Stimulated activated CD4-positive, alpha-beta T cell treated with anti-CD3 and anti-CD28 coated beads, Interleukin-1b, Interleukin-23, amount 100 ng/mL, for 48 hours (primary cell): ENCODE measurements around the gene MYO1D.
"Not testable (repeated sequence)": the region's sequence is repeated elsewhere in the genome, so short reads cannot be mapped to it uniquely, and the experiment has no call there.

Source experiments
- DNase-seq: peaks from one replicate; pipeline ENCODE4 v3.0.0-alpha.2; 2020

Gene MYO1D

DNA sequence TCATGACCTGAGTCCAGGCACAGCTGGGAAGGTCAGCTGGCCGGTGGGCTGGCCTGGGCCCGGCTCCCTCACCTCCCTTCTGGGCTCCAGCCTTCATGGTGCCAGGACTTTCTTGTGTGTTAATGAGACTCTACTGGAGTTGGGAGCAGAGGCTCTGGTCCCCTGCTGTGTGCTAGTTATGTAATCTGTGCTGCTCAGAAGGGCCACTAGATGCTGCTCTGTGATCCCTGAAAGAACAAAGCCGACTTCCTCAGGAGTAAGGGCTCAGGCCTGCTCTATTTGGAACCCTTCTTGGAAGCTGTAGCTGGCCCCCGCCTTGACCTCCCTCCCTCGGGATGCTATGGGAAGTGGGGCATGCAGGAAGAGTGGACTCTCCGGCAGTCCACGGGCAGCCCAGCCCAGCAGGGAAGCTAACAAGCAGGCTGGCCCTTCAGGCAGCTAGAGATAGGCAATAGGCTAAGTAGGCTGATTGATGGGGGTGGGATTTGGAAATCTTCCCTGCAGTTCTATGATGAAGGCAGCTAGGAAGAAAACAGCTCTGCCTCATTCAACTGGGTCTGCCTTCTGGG lies 393.4 kb downstream of the MYO1D start:
- DNase-seq = no peak

DNA sequence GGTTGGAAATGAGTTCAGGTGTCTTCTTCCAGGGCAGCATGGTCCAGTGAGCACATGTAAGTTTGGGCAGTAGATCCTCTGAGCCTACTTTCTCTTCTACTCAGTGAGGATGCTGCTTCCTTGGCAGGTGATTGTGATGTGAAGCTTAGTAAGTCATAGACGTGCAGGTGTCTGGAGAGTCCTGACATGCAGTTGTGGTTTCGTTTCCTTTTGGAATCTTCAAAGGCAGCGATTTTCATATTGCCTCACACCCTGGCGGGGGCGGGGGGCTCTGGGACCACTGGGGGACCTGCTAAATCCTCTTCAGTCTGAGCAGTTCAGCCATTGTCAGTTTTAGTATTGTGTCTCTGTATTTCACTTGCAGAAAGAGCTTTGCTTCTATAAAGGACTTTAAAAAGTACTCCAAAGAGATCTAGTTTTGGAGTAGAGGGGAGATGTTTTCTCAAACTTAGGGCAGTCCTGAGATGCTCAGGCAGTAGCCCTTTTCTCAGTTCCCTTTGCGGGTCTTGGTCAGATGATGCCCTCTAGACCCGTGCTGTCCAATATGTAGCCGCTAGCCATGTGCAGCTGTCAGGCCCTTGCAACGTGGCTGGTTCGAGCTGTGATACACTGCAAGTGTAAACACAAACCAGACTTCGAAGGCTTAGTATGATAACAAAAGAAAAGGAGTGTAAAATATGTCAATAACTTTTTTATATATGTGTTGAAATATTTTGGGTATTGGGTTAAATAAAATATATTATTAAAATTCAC lies 394.2 kb downstream of the MYO1D start:
- DNase-seq = no peak

DNA sequence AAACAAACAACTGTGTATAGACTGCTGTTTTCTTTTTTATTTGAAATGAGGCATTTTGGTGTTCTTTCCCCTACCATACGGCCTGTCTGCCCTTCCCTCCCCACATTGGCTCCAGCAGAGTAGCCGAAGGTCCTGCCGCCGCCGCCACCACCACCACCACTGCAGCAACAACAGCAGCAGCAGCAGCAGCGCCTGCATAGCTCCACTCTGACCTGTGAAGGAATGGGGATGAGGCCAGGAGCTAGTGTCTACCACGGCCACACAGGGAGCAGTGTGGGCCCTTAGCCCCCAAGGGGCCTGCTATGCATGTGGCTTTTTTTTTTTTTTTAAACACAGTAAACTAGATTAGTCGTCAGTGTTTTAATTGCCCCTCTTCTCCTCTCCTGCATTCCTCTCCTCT lies 395.7 kb downstream of the MYO1D start:
- DNase-seq = no peak

DNA sequence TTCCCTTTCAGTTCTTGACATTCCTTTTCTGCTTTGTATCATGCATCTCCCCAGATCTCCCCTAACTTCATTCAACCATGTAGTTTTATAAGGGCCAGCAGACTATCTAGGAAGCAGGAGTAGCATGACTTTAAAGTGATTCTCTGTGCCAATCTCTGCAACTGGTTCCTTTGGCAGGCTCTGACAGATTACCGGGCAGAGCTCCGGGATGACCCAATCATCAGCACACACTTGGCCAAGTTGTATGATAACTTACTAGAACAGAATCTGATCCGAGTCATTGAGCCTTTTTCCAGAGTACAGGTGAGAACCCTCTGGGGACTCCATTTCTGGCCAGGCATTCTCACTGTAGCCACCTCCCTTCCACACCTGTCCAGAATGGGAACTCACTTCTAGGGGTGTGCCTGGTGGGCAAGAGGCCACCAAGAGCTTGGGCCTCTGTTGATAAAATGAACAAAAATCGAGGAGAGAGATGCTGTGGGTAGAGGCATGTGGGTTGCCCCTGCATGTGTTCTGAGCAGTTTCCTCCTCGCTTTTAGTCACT lies 397.8 kb downstream of the MYO1D start:
- no peak for DNase-seq

DNA sequence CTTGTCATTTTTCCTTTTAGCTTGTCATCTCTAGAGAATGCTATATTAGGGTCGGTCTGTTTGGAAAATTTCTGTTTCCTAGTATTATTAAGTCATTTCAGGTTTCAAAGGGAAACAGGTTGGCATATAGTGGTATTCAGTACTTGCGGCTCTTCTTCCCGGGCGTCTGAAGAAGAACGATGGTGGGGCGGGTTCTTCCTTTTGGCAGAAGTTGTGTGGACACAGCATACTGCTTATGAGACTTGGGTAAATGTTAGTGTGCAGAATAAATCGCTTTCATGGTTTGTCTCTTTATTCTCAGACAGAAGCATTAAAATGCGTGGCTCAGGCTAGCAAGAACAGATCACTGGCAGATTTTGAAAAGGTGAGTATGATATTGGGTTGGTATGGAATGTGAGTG lies 399.7 kb downstream of the MYO1D start:
- DNase-seq = no peak

DNA sequence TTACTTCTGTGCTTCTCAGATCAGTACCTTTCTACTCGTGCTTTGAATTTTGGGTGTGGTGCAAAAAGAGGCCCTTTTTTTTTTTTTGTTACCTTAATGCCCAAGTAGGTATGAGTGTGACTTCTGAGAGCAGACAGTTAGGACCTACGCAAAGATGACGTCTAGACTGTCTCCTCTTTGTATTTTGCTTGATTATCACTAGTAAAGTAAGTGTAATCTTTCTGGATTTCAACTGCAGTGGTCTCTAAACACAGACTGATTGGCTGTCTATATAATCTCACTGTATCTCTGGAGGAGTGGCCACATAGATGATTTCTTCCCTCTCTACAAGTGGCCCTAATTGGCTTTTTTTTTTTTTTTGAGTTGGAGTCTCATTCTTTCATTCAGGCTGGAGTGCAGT lies 401.7 kb downstream of the MYO1D start:
- DNase-seq = no peak

DNA sequence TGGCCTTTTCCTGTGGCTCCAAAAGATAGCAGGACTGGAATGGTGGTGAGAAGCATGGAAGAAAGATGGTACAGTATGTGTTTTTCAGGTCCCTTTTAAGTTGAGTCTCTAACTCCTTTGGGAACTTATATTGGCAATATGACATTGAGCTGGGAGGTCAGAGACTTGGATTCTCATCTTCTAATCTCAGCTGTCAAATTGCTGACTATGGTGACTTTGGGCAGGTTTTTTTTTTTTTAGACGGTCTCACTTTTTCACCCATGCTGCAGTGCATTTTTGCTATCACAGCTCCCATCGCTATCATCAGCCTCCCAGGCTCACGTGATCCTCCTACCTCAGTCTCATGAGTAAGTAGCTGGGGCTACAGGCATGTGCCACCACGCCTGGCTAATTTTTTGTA lies 405.3 kb downstream of the MYO1D start:
- DNase-seq = no peak

DNA sequence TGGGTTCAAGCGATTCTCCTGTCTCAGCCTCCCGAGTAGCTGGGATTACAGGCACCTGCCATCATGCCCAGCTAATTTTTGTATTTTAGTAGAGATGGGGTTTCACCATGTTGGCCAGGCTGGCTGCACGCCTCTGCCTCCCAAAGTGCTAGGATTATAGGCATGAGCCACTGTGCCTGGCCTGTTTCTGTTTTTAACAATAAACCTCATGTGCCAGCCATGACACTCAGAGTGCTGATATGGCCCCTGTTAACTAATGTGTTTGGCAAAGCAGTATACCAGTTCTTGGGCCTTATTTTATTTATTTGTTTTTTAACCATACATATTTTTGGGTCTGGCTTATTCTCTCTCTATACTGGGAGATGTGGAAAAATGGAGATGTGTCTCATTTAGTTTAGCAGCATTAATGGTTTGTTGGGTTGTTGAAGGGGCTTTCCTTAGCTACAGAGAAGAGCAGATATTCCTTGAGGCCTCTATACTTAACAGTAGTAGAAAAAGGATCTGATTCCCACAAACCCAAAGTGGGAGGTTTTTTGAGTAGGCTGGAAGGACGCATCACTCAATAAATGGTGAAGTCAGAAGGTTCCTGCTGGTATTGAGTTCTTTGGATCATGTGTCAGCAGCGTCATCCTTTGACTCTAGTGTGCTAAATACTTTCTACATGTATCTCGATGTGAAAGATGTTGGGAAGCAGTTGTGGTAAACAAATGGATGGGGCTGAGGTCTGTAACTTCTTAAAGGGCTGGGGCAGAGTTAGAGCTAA lies 406.3 kb downstream of the MYO1D start:
- no peak for DNase-seq

DNA sequence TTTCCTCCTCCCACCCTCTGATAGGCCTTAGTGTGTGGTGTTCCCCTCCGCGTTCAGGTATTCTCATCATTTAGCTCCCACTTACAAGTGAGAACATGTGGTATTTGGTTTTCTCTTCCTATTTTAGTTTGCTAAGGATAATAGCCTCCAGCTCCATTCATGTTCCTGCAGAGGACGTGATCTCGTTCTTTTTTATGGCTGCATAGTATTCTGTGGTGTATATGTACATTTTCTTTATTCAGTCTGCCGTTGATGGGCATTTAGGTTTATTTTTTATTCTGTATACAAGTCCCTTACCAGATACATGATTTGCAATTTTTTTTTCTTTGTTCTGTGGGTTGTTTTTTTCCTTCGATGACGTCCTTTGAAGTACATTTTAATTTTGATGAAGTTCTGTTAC lies 409.0 kb downstream of the MYO1D start:
- no peak for DNase-seq

DNA sequence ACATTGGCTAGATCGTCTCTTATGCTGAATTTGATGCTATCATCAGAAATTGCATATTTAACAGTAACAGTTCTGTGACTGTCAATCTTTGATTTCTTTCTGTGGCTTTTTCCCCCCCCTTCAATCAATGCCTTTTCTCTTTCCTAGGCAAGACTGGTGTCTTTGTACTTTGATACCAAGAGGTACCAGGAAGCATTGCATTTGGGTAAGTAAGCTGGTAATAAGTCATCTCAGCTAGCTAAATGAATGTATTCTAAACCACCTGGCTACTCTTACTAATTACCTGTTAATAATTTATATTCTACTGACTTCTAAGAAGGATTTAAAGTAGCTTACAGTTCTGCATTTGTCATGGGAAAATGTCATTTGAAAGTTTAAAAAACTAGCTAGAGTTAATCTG lies 412.6 kb downstream of the MYO1D start:
- DNase-seq = no peak

DNA sequence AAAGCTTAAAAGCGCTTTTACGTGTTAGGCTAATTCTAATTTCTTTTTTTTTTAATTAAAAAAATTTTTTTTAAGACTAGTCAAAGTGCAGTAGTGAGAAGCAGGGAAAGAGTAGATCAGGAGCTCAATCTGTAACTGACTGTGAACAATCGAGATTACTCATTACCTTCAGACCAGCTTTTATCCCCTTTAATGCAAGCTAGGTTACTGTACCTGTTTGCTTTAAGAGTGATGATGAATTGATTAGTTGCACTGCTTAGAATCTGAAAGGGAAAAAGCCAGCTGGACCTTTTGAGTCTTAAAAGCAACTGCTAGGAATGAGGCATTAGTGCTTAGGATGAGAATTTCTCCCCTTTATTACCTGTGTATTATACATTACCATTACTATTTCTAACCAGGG lies 413.6 kb downstream of the MYO1D start:
- DNase-seq = no peak

DNA sequence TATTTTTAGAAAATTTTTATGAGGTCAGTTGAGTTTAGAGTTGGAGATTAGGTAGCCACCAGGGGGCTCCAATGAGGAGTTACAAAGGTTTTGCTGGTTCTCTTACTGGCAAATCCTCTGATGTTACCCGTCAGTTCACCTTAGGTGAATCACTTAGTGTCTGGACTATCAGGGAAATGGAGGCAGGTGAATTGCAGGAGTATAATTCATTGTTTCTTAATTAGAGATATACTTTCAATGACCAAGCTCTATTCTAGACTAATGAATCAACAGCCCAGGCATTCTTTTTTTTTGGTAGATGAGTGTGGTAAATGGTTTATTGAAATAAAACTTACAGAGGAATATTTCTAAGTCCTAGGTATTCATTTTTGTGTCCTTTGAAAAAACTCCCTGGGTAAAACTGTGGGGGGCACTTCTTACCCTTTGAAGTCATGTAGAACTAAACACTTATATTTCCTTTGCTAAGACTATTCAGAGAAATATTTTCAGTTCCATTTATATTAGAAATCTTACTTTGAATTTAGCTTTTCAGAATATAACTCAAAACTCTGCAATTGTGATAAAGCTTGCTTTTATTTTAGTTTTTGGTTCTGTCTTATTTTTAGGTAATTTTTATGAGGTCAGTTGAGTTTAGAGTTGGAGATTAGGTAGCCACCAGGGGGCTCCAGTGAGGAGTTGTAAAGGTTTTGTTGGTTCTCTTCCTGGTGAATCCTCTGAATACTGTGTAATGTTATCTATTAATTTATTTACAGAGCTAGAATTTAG lies 414.9 kb downstream of the MYO1D start:
- DNase-seq = peak; percentile 54

DNA sequence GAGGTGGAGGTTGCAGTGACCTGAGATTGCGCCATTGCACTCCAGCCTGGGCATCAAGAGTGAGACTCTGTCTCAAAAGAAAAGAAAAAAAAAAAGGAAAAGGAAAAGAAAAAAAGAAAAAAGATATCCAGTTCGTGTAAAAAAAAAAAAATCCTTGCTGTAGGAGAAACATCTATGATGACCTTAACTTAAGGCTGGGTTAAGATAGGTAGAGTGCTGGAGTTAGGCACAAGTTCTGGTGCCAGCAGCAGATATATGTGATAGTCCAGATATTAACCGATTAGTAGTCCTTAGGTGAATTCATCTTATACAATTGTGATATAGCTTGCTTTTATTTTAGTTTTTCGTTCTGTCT lies 415.4 kb downstream of the MYO1D start:
- DNase-seq = no peak

DNA sequence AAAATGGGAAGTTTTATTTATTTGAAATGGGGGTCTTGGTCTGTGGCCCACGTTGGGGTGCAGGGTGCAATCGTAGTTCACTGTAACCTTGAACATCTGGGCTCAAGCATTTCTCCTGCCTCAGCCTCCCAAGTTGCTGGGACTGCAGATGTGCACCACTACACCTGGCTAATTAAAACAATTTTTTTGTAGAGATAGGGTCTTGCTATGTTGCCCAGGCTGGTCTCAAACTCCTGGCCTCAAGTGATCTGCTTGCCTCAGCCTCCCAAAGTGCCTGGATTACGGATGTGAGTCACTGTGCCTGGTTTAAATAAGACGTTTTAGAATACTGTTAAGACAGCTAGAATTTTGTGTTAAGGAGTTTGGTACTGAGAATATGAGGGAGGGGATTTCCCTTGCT lies 416.9 kb downstream of the MYO1D start:
- no peak for DNase-seq

DNA sequence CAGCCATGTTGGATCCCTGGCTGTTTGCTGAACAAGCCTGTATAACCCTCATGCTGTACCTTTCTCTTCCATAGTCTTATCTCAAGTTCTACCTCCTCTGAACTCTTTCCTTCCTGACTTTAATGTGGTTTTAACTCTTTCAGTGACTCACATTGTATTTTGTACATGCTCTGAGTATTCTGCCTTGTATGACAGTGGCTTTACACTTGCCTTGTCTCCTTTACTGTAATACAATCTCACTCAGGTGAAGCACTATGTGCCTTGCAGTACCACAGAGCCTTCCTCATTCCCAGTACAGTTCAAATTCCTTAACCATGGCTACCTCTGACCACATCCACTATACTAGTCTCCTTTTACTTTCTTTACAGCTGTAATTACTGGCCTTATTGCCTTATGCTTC lies 418.6 kb downstream of the MYO1D start:
- DNase-seq = no peak

DNA sequence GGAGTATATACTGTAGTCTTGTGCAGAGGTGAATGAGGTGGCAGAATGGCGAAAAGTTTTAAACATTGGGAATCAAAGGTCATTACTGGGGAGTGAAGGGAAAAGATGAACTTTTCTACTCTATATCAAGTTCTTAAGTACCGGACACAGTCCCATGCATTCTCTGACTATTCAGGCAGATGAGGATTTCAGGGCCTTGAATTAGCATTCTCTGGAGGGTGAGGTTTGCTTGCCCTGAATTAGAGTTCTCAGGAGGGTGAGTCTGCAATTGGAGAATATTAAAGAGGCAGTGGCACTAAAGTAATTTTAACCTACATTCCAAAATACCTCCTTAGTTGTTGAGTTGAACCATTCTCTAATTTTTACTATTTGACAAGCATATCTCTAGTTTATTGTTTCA lies 423.6 kb downstream of the MYO1D start:
- DNase-seq = no peak

DNA sequence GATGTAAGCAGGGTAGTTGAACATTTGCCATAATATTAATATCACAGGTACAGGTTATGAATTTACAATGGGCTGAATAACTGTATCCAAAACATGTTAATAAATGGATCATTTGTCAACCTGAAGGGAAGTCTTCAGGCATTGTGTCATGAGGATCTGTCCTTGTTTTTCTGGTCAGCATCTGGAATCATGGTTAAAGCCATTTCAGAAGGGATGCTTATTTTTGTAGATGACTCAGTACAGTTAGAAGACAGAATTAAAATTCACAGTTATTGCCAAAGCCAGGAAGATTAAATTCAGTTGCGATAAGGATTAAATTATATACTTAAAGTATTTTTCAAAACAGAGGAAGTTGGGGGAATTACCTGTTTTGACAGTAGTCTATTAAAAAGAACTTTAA lies 424.6 kb downstream of the MYO1D start:
- no peak for DNase-seq

DNA sequence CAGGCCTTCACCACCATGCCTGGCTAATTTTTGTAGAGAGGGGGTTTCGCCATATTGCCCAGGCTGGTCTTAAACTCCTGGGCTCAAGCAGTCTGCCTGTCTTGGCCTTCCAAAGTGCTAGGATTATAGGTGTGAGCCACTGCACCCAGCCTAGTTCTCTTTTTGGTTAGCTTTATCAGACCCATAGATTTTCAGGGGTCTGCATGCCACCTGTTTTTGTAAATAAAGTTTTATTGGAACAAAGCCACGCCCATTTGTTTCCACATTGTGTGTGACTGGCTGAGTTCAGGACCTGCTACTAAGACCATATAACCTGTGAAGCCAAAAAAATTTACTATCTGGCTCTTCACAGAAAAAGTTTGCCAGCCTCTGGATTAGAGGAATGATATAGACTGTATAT lies 425.0 kb downstream of the MYO1D start:
- DNase-seq = no peak

DNA sequence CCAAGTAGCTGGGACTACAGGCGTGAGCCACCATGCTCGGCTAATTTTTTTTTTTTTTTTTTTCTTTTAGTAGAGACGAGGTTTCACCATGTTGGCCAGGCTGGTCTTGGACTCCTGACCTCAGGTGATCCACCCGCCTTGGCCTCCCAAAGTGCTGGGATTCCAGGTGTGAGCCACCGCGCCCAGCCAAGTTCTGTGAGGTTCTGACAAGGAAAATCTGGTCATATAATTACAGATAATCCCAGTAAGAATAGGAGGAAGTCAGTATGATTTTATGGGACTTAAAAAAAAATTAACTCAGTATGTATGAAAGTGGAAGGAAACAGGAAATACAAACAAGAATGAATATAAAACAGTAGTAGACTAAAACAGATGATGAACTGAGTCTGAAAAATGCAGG lies 426.5 kb downstream of the MYO1D start:
- DNase-seq = not testable (repeated sequence)

DNA sequence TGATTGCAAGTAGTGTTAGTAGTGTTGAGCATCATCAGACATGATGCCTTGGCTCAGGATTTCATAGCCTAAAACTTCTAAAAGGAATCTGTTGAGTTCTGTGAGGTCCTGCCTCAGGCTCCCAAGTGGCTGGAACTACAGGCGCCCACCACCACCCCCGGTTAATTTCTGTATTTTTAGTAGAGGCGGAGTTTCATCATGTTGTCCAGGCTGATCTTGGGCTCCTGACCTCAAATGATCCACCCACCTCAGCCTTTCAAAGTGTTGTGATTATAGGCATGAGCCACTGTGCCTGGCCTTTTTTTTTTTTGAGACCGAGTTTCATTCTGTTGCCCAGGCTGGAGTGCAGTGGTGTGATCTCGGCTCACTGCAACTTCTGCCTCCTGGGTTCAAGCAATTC lies 427.0 kb downstream of the MYO1D start:
- no peak for DNase-seq

DNA sequence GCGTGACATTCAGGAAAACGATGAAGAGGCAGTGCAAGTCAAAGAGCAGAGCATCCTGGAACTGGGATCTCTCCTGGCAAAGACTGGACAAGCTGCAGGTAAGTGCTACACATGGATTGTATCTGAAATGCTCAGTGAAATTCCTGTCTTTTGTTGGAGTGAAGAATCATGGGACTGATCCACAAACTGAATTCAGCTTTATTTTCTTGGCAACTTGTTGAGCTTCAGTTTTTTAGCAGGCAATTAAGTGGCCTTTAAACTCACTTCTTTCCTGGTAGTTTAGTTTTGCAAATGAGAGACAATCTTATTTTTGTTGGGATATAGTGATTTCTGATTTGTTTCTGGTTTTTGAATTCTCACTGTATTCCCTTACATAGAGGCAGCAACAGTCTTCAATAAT lies 430.0 kb downstream of the MYO1D start:
- DNase-seq = no peak

DNA sequence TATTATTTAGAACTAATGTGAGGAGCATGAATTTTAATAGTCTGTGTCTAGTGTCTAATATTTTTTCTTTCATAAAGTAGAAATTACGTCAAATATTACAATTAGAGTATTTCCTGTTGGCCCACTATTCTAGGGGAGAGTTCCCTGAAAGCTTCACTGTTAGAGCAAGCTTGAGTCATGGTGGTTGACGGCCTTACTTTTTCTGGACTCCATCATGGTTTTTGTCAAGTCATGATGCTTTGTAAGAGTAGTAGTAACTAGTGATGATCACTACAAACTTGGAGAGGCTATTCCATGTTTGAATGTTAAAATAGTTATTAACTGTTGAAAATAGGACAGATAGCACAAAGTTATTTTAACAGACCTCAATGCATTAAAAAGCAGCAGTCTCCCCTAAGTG lies 431.0 kb downstream of the MYO1D start:
- peak; percentile 6 for DNase-seq

DNA sequence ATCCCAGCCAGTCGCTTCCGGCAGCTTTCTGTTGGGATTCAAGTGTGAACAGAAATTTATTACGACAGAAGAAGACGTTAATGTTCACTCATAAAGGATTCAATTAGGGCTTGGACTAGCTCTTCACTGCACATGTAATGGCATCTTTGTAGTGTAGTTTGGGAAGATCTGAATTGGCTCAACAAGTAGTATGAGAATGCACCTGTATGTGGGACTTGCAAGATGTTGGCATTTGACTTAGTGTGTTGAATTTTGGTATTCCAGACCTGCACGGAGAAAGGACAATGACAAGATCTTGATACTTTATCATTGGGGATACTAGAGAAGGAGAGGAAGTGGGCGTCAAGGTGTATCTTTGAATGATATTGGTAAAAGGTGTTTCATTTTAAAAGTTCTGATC lies 431.4 kb downstream of the MYO1D start:
- no peak for DNase-seq

DNA sequence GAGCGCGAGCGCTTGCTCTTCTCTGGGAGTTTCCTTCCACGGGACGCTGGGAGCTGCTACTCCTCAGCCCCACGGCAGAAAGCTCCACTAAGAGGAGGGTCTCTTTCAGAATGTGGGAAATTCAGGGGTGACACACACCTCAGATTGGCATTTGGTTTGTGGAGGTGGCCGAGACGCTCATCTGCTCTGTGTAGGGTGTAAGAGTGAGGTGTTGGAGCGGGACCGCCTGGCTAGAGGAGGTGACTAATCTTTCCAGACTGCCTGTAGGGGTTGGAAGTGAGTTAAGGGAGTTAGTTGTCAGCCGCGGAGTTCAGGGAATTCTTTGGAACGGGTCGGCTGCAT lies 431.9 kb downstream of the MYO1D start:
- DNase-seq = peak; percentile 53
